ENCODE data around the gene TCL1A. TPM values are rescaled to one million over a fixed set of nuclear protein-coding genes. Genes with fewer than 3 reads are reported as not detected.
"Not testable (repeated sequence)": the region's sequence is repeated elsewhere in the genome, so short reads cannot be mapped to it uniquely, and the experiment has no call there.

TCL1A gene
- total RNA-seq, 1 donor from 2014 or later: not detected

- no peak for DNase-seq (ENCODE audit: low read depth)
Measured at GRCh38 chr14:95677179-95677835, 36.6 kb downstream of the TCL1A start.

DNA sequence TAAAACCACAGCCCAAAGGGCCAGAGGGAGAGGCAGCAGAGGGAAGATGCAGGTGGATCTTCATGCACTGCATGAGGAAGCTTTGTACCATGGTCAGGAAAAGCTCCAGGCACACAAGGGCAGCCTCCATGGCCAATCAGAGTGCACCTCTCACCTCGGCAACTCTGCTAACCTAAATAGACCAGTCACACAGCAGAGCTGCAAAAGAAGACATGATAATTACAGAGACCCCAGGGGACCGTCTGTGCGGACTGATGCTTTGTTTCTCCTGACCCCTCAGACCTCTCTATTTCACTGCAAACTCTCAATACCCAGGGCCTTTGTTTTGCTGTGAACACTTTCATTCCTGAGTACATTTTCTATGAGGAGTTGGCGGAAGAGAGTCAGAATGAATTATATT lies 38.4 kb downstream of the TCL1A start:
- no peak for DNase-seq (ENCODE audit: low read depth)

DNA sequence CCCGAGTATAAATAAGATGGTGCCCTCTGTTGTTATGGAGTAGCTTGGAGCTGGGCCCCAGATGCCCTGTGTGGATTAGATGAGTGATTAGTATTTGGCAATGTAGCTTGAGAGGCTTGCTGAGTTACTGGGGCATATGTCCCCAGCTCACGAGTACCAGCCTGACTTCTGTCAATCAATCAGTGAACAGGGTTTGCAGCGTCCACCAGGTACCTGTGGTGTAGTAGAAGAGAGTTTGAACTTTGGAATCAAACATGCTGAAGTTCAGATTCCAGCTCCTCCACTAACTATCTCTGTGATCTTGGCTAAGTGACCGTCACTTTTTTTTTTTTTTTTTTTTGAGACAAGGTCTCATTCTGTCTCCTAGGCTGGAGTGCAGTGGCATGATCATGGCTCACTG lies 39.3 kb downstream of the TCL1A start:
- no peak for DNase-seq (ENCODE audit: low read depth)

DNA sequence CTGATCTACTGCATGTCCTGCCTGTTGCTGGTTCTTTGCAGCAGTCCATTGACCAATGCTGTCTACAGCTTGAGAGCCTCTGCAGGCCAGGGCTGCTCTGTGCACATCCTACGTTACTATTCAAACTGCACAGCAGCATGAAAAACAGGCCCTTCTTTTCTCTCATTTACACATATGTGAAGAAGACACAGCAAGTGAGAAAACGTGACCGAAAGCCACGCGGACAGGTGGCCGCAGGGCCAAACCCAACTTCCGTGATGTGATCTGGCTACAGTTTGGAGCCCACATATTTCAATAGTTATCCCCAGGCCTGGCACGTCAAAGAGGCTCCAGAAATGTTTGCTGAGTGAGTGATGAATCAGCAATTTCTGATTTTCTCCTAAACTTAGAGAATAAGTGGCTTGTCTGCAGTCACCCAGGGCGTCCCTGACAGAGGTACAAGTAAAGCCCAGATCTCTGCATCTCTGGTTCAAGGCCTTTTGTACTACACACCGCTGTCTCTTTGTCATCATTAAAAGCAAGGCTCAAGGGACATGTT lies 45.6 kb downstream of the TCL1A start:
- DNase-seq (ENCODE audit: low read depth): no peak

- DNase-seq (ENCODE audit: low read depth): no peak
Measured at GRCh38 chr14:95667249-95667693, 46.7 kb downstream of the TCL1A start.

DNA sequence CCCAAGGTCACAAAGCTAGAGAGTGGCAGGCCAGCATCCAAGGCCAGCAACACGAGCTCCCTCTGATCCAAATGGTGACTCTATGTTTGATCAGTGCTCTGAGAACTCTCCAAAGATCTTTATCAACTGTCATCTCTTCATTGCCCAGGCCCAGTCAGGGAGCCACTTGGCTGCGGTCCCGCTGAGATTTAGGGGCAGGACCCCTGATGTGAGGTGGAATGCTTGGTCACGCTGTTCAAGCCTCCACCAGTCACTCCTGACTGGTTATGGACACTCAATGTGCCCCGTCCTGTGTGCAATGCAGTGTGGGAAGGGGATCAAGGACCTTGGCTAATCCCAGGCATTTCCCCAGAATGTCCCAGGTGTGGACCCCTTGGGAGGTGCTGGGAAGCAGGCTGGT lies 47.5 kb downstream of the TCL1A start:
- no peak for DNase-seq (ENCODE audit: low read depth)

GRCh38 chr14:95665530-95665929 lies 48.4 kb downstream of the TCL1A start:
- DNase-seq (ENCODE audit: low read depth): not testable (repeated sequence)

DNA sequence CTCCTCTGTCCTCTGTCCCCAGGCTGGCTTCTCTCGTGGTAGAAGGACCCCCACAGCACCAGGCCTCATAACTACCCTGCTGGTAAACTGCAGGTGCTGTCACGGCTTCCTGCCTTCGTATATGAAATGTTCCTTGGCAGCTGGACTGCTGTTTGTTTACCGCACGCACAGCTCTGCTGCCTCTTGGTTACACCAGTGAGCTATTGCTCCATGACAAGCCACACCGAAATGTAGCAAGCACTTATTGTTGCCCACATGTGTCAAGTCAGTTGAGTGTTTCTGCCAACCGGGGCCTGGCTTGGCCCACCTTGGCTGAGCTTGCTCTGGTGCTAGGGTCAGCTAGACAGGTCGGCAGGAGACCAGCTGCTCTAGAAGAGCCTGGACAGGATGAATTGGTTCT lies 49.4 kb downstream of the TCL1A start:
- no peak for DNase-seq (ENCODE audit: low read depth)

DNA sequence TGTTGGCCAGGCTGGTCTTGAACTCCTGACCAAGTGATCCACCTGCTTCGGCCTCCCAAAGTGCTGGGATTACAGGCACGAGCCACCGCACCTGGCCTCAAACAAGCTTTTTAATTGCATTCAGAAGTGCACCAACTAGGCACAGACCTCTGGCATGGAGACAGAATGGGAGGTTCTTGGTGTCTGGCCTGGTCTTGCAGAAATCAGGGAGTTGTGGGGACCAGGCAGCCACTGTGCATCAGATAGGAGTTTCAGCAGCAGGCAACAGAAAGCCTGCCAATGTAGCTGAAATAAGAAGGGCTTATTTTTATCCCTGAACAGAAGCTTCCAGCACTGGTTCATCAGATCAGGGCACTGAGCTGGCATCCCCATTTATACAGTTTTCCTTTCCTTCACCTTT lies 49.9 kb downstream of the TCL1A start:
- no peak for DNase-seq (ENCODE audit: low read depth)

- no peak for DNase-seq (ENCODE audit: low read depth)
Measured at GRCh38 chr14:95663226-95663797, 50.6 kb downstream of the TCL1A start.

GRCh38 chr14:95662376-95663186 lies 51.3 kb downstream of the TCL1A start:
- no peak for DNase-seq (ENCODE audit: low read depth)

DNA sequence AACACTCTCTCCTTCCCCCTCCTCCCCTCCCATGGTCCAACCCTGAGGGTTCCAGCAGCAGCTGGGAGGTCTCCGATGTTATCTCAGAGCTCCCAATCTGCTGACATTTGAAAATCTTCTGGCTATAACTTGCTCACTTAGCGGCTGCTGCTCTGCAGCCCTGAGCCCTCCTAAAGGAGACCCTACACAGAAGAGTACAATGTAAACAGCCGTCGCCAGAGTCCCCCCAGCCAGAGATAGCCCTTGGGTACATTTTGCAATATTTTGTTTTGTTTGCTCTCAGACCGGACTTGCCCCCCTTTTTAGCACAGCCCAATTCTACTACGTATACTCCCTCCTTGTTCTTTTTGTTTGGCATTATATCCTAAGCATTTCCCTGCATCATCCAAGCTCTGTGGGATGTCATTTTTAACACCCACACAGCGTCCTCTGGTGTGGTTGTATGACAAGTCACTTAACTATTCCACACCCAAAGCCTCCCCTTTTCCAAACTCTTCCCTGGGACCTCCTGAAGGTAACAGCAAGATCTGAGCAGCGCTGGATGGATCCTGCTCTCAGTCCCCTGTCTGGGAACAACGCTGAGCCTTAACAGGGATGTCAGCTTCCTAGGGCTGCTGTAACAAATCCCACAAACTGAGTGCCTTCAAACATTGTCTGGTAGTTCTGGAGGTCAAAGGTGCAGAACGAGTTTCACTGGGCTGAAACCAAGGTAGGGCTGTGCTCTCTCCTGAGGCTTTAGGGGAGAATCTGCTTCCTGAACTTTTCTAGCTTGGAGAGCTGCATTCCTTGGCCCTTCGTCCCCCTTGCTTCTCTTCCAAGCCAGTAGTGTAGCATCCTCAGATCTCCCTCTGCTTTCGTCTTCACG lies 53.0 kb downstream of the TCL1A start:
- DNase-seq (ENCODE audit: low read depth): no peak

DNA sequence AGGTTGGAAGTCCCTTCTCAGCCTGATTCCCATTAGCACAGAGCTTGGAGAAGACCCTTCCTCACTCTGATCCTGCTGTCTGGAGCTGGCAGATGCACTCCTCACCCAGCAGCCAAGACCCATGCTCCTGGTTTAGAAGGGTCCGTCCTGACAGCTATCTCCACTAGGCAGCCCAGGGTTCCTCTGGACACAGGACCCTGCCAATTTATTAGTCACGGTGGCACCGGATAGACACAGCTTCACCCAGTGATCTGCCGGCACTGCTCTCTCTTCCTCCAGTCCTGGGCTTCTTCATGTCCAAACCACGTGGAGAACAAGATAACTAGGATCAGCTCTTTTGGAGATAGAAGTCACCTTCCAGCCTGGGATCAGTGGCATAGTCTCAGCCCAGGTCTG lies 53.9 kb downstream of the TCL1A start:
- DNase-seq (ENCODE audit: low read depth): no peak

Other genes starting within 250 kb of the TCL1A start
- gene SYNE3, start 197.5 kb downstream of the TCL1A start, total RNA-seq: 5.2 and 5.9 TPM in 2 replicates
- 67.1 and 69.5 TPM in 2 replicates for gene GLRX5, start 179.1 kb downstream of the TCL1A start, total RNA-seq
- gene TCL1B, start 27.7 kb downstream of the TCL1A start, total RNA-seq: not detected in 2 replicates
- not detected in 2 replicates for gene TUNAR, start 162.7 kb upstream of the TCL1A start, total RNA-seq